H1 (cell line): ENCODE data around the gene CDK10. TPM values are rescaled to one million over a fixed set of nuclear protein-coding genes. Genes with fewer than 3 reads are reported as not detected.

Source experiments
- ASH2L ChIP-seq: fragments of 200-600, 300-600 bp; sonication (generic); IDR thresholded peaks from one replicate; pipeline ENCODE4 v1.7.1; 2017; ENCODE audit warnings: low read length
- BCL11A ChIP-seq, 2 experiments: IDR thresholded peaks; one replicate each; pipeline ENCODE4 v1.6.1; 2011; ENCODE audit warnings: low read depth in 2 of 2, low read length in 2 of 2, mild to moderate bottlenecking in 2 of 2
- BRCA1 ChIP-seq: IDR thresholded peaks from 2 replicates; pipeline ENCODE4 v1.6.1; 2012; ENCODE audit warnings: low read depth, low read length, improper control_type of control experiment
- CBX5 ChIP-seq: fragments of 300-800, 300-1000 bp; sonication (generic); IDR thresholded peaks from 2 replicates; pipeline ENCODE4 v1.7.1; 2016; ENCODE audit warnings: antibody characterized with exemption, low read length, low read depth
- FOSL1 ChIP-seq: IDR thresholded peaks from 2 replicates; pipeline ENCODE4 v1.6.1; 2011; ENCODE audit warnings: mild to moderate bottlenecking, low read depth, low read length, moderate library complexity; ENCODE audit not compliant: insufficient read depth
- GTF2F1 ChIP-seq: IDR thresholded peaks from 2 replicates; pipeline ENCODE4 v1.6.1; 2012; ENCODE audit warnings: low read depth, low read length, improper control_type of control experiment, borderline replicate concordance
- JUND ChIP-seq: IDR thresholded peaks from 2 replicates; pipeline ENCODE4 v1.6.1; 2011; ENCODE audit warnings: mild to moderate bottlenecking, improper control_type of control experiment, low read length
- KDM4A ChIP-seq: IDR thresholded peaks from one replicate; pipeline ENCODE4 v1.7.1; 2012; ENCODE audit warnings: low read depth, mild to moderate bottlenecking, moderate library complexity, low read length, inconsistent platforms; ENCODE audit not compliant: severe bottlenecking
- MAFK ChIP-seq: IDR thresholded peaks from 2 replicates; pipeline ENCODE4 v1.6.1; 2012; ENCODE audit warnings: low read depth, mild to moderate bottlenecking, improper control_type of control experiment, low read length
- POLR2AphosphoS5 ChIP-seq: IDR thresholded peaks from 2 replicates; pipeline ENCODE4 v1.6.1; 2011; ENCODE audit warnings: low read depth, low read length
- RFX5 ChIP-seq: IDR thresholded peaks from 2 replicates; pipeline ENCODE4 v1.6.1; 2011; ENCODE audit warnings: low read depth, low read length, improper control_type of control experiment, borderline replicate concordance
- SIN3A ChIP-seq, 2 experiments: IDR thresholded peaks in 1 of 2; conservative IDR thresholded peaks in 1 of 2; 2 replicates each; pipeline ENCODE4 v1.6.1; 2011 to 2012; ENCODE audit warnings: low read length in 2 of 2, improper control_type of control experiment in 1 of 2, low read depth in 1 of 2, mild to moderate bottlenecking in 1 of 2
- SIX5 ChIP-seq: IDR thresholded peaks from 2 replicates; pipeline ENCODE4 v1.6.1; 2011; ENCODE audit warnings: mild to moderate bottlenecking, low read depth, low read length
- SRF ChIP-seq: IDR thresholded peaks from 2 replicates; pipeline ENCODE4 v1.6.1; 2011; ENCODE audit warnings: mild to moderate bottlenecking, low read depth, low read length, moderate library complexity
- YY1 ChIP-seq: IDR thresholded peaks from 2 replicates; pipeline ENCODE4 v1.6.1; 2011; ENCODE audit warnings: low read depth, mild to moderate bottlenecking, low read length
- polyA plus RNA-seq, 7 experiments: library from polyadenylated mRNA; depleted of rRNA in 3 of 7; stranded (reverse) in 5 of 7; unstranded in 2 of 7; fragments of >200 nt in 5 of 7; fragments of 200-250 nt in 2 of 7; gene quantifications; 1 replicate in 5 of 7; 2 replicates in 1 of 7; 4 replicates in 1 of 7; pipeline versions ENCODE4 v1.2.1 to v1.2.3, GENCODE V29; 2011 to 2013; ENCODE audit warnings: missing spikeins in 2 of 7, mixed read lengths in 2 of 7
- total RNA-seq: library from RNA; stranded (reverse); fragmentation: NEBNext Ultra II Directional; extraction: Animal tissue kit (Norgen Biotek cat#: 25700); gene quantifications from 2 replicates; pipeline ENCODE4 v1.2.1, GENCODE V29; 2021
- TF ChIP-seq, protein P1 (sequence below): IDR thresholded peaks from 2 replicates; pipeline ENCODE4 v1.6.1; 2011; ENCODE audit warnings: low read depth, mild to moderate bottlenecking, low read length; ENCODE audit not compliant: insufficient read depth
- TF ChIP-seq, protein P2 (sequence below): IDR thresholded peaks from 2 replicates; pipeline ENCODE4 v1.6.1; 2011; ENCODE audit warnings: low read length, improper control_type of control experiment
- TF ChIP-seq, protein P3 (sequence below), 3 experiments: IDR thresholded peaks; 1 replicate in 2 of 3; 2 replicates in 1 of 3; pipeline versions ENCODE4 v1.5.1 to v1.6.1; 2011; ENCODE audit warnings: low read length in 3 of 3, mild to moderate bottlenecking in 3 of 3, inconsistent platforms in 2 of 3, low read depth in 1 of 3, moderate library complexity in 1 of 3; ENCODE audit not compliant: insufficient read depth in 1 of 3; ENCODE audit errors: control extremely low read depth in 1 of 3

CDK10 gene
- total and polyA plus RNA-seq, 2 of the 8 experiments (the other 6 are each of a cell fraction or from before 2014, with no cell fraction given): 49.5 to 83.9 TPM

DNA sequence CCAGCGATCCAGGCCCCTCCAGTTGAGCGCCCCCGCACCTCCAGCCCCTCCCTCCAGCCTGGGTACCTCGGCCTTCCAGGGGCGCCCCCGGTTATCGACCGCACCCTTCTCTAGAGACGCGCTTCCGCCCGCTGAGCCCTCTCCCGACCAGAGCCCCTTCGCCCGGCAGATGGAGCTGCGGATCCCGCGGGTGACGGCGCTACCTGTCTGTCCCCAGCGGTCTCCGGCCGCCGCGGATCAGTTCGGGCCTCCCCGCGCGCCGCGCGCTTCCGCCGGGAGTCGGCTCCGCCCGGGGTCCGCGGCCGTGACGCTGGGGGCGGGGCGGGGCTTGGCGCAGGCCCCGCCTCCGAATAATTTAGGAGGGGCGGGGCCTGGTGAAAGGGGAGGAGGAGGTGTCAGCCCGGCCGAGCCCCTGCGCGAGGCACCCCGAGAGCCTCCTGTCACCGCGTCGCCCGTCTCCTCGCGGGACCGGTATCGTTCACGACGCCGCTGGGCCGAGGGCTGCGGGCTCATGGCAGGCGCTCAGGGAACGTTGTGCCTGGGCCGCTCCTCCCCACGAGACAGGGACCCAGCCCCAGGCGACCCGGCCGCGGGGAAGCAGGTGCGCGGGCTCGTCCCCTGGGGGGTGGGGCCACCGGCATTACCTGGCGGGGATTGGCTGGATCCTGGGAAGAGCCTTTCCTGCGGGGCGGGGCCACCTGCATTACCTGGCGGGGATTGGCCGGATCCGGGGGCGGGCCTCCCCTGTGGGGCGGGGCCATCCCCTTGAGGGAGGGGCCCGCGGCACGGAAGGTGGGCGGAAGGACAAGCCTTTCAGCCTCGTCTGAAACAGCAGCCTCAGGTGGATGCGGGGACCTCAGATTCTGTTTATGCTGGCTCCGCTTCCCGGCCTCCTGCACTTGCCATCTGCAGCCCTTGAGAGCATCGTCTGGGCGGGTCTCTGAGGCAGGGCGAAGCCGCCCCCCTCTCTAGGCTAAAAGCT lies 15.2 kb downstream of the CDK10 start, which contains the start of gene SPATA2L (continued):
- no peak for TF ChIP-seq SRF
- TF ChIP-seq BRCA1: no peak
- peak; percentile 43 for TF ChIP-seq POLR2AphosphoS5
- no peak for TF ChIP-seq BCL11A (IDR thresholded peaks at IDR 0.05; ENCODE audit: low read depth in 2 of 2, low read length in 2 of 2)
- TF ChIP-seq, protein P1, sequence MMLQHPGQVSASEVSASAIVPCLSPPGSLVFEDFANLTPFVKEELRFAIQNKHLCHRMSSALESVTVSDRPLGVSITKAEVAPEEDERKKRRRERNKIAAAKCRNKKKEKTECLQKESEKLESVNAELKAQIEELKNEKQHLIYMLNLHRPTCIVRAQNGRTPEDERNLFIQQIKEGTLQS: no peak
- TF ChIP-seq GTF2F1: no peak
- no peak for TF ChIP-seq MAFK
- TF ChIP-seq ASH2L: no peak
- TF ChIP-seq RFX5: no peak
- no peak for TF ChIP-seq JUND
- no peak for TF ChIP-seq CBX5
- TF ChIP-seq SIN3A (conservative IDR thresholded peaks at IDR 0.05 in 1 of 2, IDR thresholded peaks at IDR 0.05 in 1 of 2; ENCODE audit: low read depth in 1 of 2, low read length in 2 of 2): peak in 1 of 2 experiments; percentile 92; a peak in 2 of 4 replicates
- no peak for TF ChIP-seq FOSL1
- TF ChIP-seq, protein P2, sequence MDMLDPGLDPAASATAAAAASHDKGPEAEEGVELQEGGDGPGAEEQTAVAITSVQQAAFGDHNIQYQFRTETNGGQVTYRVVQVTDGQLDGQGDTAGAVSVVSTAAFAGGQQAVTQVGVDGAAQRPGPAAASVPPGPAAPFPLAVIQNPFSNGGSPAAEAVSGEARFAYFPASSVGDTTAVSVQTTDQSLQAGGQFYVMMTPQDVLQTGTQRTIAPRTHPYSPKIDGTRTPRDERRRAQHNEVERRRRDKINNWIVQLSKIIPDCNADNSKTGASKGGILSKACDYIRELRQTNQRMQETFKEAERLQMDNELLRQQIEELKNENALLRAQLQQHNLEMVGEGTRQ: no peak
- no peak for TF ChIP-seq SIX5
- peak; percentile 56 for TF ChIP-seq KDM4A
- TF ChIP-seq, protein P3, sequence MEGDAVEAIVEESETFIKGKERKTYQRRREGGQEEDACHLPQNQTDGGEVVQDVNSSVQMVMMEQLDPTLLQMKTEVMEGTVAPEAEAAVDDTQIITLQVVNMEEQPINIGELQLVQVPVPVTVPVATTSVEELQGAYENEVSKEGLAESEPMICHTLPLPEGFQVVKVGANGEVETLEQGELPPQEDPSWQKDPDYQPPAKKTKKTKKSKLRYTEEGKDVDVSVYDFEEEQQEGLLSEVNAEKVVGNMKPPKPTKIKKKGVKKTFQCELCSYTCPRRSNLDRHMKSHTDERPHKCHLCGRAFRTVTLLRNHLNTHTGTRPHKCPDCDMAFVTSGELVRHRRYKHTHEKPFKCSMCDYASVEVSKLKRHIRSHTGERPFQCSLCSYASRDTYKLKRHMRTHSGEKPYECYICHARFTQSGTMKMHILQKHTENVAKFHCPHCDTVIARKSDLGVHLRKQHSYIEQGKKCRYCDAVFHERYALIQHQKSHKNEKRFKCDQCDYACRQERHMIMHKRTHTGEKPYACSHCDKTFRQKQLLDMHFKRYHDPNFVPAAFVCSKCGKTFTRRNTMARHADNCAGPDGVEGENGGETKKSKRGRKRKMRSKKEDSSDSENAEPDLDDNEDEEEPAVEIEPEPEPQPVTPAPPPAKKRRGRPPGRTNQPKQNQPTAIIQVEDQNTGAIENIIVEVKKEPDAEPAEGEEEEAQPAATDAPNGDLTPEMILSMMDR (IDR thresholded peaks at IDR 0.05; ENCODE audit: control extremely low read depth in 1 of 3, insufficient read depth in 1 of 3, low read depth in 1 of 3, low read length in 3 of 3): peak; percentile 12 to 39 (median 22)
- TF ChIP-seq YY1: no peak
